Stromal cell of bone marrow (primary cell): ENCODE data around the gene TEKTIP1.

Experiments used
- DNase-seq: peaks from one replicate; pipeline ENCODE4 v3.0.0-alpha.2; 2012; ENCODE audit warnings: low read depth

Gene TEKTIP1

DNA sequence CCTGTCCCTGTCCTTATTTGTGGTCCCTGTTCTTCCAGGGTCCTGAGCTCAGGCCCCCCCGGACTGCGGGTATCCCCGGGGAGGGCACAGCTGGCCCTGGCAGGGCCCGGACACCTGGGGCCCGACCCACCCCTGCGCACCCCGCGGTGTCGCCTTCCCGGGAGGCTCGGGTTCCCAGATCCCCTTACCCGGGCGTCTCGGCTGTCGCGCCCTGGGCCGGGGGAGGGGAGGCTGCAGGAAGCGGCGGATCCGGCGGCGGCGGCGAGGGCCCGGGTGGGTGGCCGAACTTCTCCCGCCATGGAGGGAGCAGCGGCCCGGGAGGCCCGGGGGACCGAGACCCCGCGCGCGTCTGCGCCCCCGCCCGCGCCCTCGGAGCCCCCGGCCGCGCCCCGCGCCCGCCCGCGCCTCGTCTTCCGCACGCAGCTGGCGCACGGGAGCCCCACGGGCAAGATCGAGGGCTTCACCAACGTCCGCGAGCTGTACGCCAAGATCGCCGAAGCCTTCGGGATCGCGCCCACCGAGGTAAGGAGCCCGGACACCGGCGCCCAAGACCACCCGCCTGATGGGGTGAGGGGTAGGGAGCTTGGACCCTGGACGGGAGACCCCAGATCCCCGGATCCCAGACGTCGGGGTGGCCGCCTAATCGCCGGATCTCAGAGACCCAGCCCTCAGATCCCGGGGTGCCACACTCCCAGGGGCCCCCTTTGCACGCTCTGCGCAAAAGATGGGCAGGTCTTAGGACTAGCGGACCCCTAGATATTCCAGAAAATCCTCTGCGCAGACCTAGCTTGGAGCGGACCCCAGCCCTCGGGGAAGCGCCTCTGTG is 46.5 kb downstream of the TEKTIP1 start, which contains the start of gene GIPC3:
GIPC3 (plus strand) TSS at position 178 of the 826 bp plus-strand sequence; CDS start at position 298, 120 bp downstream.
- DNase-seq, result no peak

DNA sequence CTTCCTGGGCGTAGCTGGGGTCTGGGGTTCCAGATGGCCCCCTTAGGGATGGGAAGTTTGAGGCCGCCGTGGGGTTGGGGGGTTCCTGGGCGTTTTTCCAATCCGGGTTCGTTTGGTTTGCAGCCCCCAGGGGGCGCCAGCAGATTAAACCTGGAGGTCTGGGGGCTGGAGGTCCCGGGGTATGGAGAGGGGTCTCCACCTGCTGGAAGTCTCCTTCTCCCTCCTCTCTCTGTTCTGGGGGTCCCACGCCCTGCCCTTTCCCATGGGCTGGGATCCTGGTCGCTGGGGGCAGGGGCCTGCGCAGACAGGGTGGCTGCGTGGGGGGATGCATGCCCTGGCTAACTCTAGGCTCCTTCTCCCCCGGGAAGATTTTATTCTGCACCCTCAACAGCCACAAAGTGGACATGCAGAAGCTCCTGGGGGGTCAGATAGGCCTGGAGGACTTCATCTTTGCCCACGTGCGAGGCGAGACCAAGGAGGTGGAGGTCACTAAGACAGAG is 47.2 kb downstream of the TEKTIP1 start:
- DNase-seq, result no peak

DNA sequence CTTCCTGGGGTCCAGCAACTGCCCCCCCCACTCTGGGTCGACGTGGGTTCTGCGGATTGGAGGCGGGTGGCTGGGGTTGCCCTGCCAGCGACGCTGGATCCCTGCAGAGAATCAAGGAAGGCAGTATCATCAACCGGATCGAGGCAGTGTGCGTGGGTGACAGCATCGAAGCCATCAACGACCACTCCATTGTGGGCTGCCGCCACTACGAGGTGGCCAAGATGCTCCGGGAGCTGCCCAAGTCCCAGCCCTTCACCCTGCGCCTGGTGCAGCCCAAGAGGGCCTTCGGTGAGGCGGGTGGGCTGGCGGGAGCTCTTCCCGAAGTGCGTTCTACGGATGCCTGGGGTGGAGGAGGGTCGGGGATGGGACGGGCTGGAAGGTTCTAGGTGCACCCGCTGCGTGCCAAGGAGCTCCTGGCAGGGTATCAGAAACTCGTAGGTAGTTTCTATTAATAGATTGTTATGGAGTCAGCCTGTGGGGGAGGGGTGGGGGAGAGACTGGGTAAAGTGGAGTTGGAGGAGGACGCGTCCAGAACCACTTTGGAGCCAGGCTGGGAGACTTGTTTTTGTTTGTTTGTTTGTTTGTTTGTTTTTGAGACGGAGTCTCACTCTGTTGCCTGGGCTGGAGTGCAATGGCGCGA is 47.9 kb downstream of the TEKTIP1 start:
- DNase-seq, result no peak

DNA sequence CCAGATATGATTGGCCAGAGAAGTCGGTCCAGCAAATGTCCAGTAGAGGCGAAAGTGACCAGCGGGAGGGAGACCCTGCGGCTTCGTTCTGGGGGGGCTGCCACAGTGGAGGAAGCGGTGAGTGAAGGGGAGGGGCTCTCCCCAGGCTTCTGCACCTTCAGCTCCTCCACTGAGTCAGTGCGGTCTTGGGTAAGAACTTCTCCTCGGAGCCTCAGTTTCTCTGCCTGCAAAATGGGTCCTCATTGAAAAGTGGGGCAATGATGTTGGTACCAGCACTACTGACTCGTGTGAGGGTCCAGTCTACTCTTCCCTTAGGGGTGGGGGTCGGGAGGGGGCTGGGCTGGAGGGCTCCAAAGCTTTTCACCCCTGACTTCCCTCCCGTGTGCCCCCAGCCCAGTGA is 50.5 kb downstream of the TEKTIP1 start:
- DNase-seq, result no peak

DNA sequence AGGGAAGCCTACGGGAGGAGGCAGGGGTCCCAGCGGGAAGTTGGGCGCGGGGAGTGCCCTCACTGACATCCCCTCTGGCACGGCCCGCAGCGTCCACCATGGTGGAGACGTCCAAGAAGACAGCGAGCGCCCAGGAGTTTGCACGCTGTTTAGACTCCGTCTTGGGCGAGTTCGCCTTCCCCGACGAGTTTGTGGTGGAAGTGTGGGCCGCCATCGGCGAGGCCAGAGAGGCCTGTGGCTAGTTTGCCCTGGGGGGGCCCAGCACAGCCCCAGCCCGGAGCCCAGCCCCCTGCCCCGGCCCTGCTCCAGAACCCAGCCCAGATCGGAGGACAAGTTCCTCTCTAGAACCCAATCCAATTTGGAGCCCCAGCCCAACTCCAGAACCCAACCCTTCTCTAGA is 51.0 kb downstream of the TEKTIP1 start:
- DNase-seq, result no peak

DNA sequence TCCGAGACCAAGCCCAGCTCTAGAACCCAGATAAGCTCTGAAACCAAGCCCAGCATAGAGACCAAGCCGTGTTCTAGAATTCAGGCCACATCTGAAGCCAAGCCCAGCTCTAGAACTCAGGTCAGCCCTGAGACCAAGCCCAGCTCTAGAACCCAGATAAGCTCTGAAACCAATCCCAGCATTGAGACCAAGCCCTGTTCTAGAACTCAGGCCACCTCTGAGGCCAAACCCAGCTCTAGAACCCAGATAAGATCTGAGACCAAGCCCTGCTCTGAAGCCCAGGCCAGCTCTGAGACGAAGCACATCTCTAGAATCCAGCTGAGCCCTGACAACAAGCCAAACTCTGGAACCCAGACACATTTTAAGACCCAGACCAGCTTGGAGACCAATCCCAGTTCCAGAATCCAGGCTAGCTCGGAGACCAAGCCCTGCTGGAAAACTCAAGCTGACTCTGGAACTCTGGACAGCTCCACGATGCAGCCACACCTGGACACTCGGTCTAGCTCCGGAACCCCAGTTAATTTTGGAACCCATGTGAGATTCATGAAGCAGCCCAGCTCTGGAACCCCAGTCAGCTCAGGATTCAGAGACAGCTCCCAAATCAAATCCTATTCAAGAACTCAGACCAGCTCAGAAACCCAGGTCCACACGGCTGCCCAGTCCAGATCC is 52.2 kb downstream of the TEKTIP1 start:
- no peak for DNase-seq

DNA sequence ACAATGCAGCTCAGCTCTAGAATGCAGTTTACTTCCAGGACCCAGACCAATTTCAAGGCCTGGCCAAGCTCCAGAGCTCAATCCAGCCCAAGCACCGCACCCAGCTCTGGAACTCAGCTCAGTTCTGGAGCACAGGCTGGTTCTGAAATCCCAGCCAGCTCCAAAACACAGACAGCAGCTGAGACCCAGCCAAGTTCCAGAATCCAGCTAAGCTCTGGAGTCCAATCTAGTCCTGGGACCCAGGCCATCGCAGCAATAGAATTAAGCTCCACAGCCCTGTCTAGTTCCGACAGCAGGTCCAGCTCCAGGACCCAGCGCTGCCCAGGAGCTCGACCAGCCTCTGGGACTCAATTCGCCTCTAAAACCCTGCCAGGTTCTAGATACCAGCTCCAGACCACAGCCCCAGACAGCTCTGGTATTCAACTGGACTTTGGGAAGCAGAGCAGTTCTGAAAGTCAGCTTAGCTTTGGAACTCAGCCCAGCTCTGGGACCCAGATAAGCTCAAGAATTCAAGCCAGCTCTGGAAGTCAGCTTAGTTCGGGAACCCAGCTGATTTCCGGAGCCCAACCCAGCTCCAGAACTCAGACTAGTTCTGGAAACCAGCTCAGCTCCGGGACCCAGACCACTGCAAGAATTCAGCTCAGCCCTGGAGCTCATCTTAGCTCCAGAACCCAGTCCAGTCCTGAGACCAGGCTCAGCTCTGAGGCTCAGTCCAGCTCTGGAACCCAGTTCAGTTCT is 53.1 kb downstream of the TEKTIP1 start:
- no peak for DNase-seq

DNA sequence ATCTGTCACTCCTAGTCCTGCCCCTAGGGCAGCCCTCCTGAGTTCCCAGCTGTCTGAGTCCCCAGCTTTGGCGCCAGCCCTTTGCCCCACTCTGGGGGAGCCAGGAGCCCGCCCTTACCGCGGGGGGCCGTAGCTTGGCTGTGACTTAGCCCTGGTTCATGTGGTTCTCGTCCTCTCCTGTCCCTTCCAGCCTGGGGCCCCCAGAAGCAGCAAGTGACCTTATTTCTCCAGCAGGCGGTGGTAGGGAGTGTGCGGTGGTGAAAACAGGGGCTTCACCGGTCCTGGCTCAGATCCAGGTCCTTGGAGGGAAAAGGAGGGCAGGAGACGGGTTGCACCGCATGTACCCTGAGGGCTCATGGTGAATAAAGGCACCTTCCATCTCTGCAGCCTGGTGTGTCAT is 54.2 kb downstream of the TEKTIP1 start:
- no peak for DNase-seq
